ENCODE results near the gene CFAP58.

GRCh38 chr10:104351061-104351702 is 2.5 kb upstream of the CFAP58 start:
- TF ChIP-seq CTCF (conservative IDR thresholded peaks at IDR 0.05 in 1 of 2, IDR thresholded peaks at IDR 0.05 in 1 of 2; ENCODE audit: extremely low read depth in 1 of 2, insufficient read depth in 1 of 2, low read depth in 1 of 2, low read length in 2 of 2): no peak
- no peak for TF ChIP-seq EZH2 (IDR thresholded peaks at IDR 0.05; ENCODE audit: borderline replicate concordance, low read length)

Data from mammary epithelial cell (primary cell).